H1 (cell line): ENCODE data around the gene SENP1. TPM values are rescaled to one million over a fixed set of nuclear protein-coding genes. Genes with fewer than 3 reads are reported as not detected.

Experiments
- BACH1 ChIP-seq: IDR thresholded peaks from 2 replicates; pipeline ENCODE4 v1.6.1; 2012; ENCODE audit warnings: low read length, improper control_type of control experiment
- BCL11A ChIP-seq, 2 experiments: IDR thresholded peaks; one replicate each; pipeline ENCODE4 v1.6.1; 2011; ENCODE audit warnings: low read depth in 2 of 2, low read length in 2 of 2, mild to moderate bottlenecking in 2 of 2
- CHD1 ChIP-seq: IDR thresholded peaks from 2 replicates; pipeline ENCODE4 v1.6.1; 2012; ENCODE audit warnings: low read depth, low read length, improper control_type of control experiment
- CHD2 ChIP-seq: IDR thresholded peaks from 2 replicates; pipeline ENCODE4 v1.6.1; 2012; ENCODE audit warnings: low read length, improper control_type of control experiment
- CHD7 ChIP-seq: fragments of 300-600 bp; sonication (generic); IDR thresholded peaks from 2 replicates; pipeline ENCODE4 v1.7.1; 2012; ENCODE audit warnings: low read length, moderate library complexity, mild to moderate bottlenecking, inconsistent platforms; ENCODE audit not compliant: insufficient replicate concordance
- GABPA ChIP-seq: IDR thresholded peaks from 2 replicates; pipeline ENCODE4 v1.6.1; 2011; ENCODE audit warnings: mild to moderate bottlenecking, low read length, moderate library complexity, borderline replicate concordance; ENCODE audit not compliant: insufficient read depth
- KDM5A ChIP-seq: fragments of 200-600 bp; IDR thresholded peaks from 2 replicates; pipeline ENCODE4 v1.7.1; 2012; ENCODE audit warnings: mild to moderate bottlenecking, low read length, inconsistent platforms, mixed read lengths
- NRF1 ChIP-seq: IDR thresholded peaks from 2 replicates; pipeline ENCODE4 v1.6.1; 2011; ENCODE audit warnings: mild to moderate bottlenecking, low read depth, low read length, improper control_type of control experiment
- TAF7 ChIP-seq: optimal IDR thresholded peaks from 2 replicates; pipeline ENCODE3; 2011; ENCODE audit warnings: low read depth, mild to moderate bottlenecking, inconsistent platforms, low read length, moderate library complexity, borderline replicate concordance
- USF2 ChIP-seq: IDR thresholded peaks from 2 replicates; pipeline ENCODE4 v1.6.1; 2011; ENCODE audit warnings: low read length, improper control_type of control experiment
- ZNF274 ChIP-seq: IDR thresholded peaks from 2 replicates; pipeline ENCODE4 v1.7.0; 2012; ENCODE audit warnings: low read length, borderline replicate concordance; ENCODE audit errors: extremely low read depth
- polyA plus RNA-seq, 7 experiments: library from polyadenylated mRNA; depleted of rRNA in 3 of 7; stranded (reverse) in 5 of 7; unstranded in 2 of 7; fragments of >200 nt in 5 of 7; fragments of 200-250 nt in 2 of 7; gene quantifications; 1 replicate in 5 of 7; 2 replicates in 1 of 7; 4 replicates in 1 of 7; pipeline versions ENCODE4 v1.2.1 to v1.2.3, GENCODE V29; 2011 to 2013; ENCODE audit warnings: missing spikeins in 2 of 7, mixed read lengths in 2 of 7
- total RNA-seq: library from RNA; stranded (reverse); fragmentation: NEBNext Ultra II Directional; extraction: Animal tissue kit (Norgen Biotek cat#: 25700); gene quantifications from 2 replicates; pipeline ENCODE4 v1.2.1, GENCODE V29; 2021

Gene SENP1
- total and polyA plus RNA-seq, 2 of the 8 experiments (the other 6 are each of a cell fraction or from before 2014, with no cell fraction given), result 14.2 to 31.5 TPM

- TF ChIP-seq CHD7 (no peak), BACH1 (no peak), GABPA (no peak), NRF1 (no peak), USF2 (no peak), ZNF274 (no peak), BCL11A (IDR thresholded peaks at IDR 0.05; ENCODE audit: low read depth in 2 of 2, low read length in 2 of 2) (no peak), TAF7 (no peak), KDM5A (no peak), CHD2 (no peak), CHD1 (no peak)
Measured at GRCh38 chr12:48078901-48079300, 27.0 kb downstream of the SENP1 start (continued).
